Sigmoid colon (tissue), 7 donors: ENCODE data around the gene DYNC1I1. TPM values are rescaled to one million over a fixed set of nuclear protein-coding genes. Genes with fewer than 3 reads are reported as not detected.

Experiments used
- DNase-seq: peaks from one replicate; pipeline ENCODE4 v3.0.0-alpha.2; 2019
- H3K27ac ChIP-seq, 4 donors: fragments of 200-600 bp; sonication (generic); one replicate each; pipeline ENCODE4 v1.5.1; 2016 to 2019; ENCODE audit warnings: mild to moderate bottlenecking in 1 of 4
- H3K27me3 ChIP-seq, 3 donors: fragments of 200-600 bp; sonication (generic); one replicate each; pipeline ENCODE4 v1.5.1; 2019; ENCODE audit warnings: mild to moderate bottlenecking in 1 of 3
- H3K36me3 ChIP-seq, 4 donors: fragments of 200-600 bp; sonication (generic); one replicate each; pipeline ENCODE4 v1.5.1; 2016 to 2019
- H3K4me1 ChIP-seq, 4 donors: fragments of 200-600 bp; sonication (generic); one replicate each; pipeline ENCODE4 v1.5.1; 2017 to 2019
- H3K4me3 ChIP-seq, 4 donors: fragments of 200-600 bp; sonication (generic); one replicate each; pipeline ENCODE4 v1.5.1; 2017 to 2019; ENCODE audit warnings: mild to moderate bottlenecking in 2 of 4, moderate library complexity in 1 of 4
- H3K9me3 ChIP-seq, 4 donors: fragments of 200-600 bp in 3 of 4; sonication (generic) in 3 of 4; one replicate each; pipeline versions ENCODE4 v1.5.1 to v1.6.1; 2013 to 2019
- EP300 ChIP-seq, 4 donors: sonication (generic); formaldehyde crosslinking; IDR thresholded peaks; one replicate each; pipeline ENCODE4 v1.6.1; 2017; ENCODE audit warnings: antibody characterized with exemption in 4 of 4
- POLR2A ChIP-seq, 2 donors: fragments of 450-650 bp; IDR thresholded peaks; one replicate each; pipeline ENCODE4 v1.6.1; 2016; ENCODE audit warnings: antibody characterized with exemption in 2 of 2, mild to moderate bottlenecking in 2 of 2, moderate library complexity in 2 of 2
- POLR2AphosphoS5 ChIP-seq, 4 donors: sonication (generic); formaldehyde crosslinking; IDR thresholded peaks; one replicate each; pipeline ENCODE4 v1.6.1; 2017; ENCODE audit warnings: antibody characterized with exemption in 4 of 4
- WGBS, 2 donors: extraction: QIAGEN DNeasy Blood & Tissue Kit; methylation state at CpG; one replicate each; pipeline ENCODE4 v1.1.7; 2013; 5-methylcytosine and 5-hydroxymethylcytosine counted together
- intact Hi-C: fragments of 100-400 bp; cut with DNase I; formaldehyde crosslinking; loops from one replicate; pipeline ENCODE4 v1.15.1; 2023
- polyA plus RNA-seq, 3 donors: library from polyadenylated mRNA; stranded (reverse); fragments of 200-250 nt; gene quantifications; one replicate each; pipeline ENCODE4 v1.2.3, GENCODE V29; 2013
- total RNA-seq, 4 donors: library from RNA; depleted of rRNA; stranded (reverse); fragments of >200 nt; gene quantifications; one replicate each; pipeline ENCODE4 v1.1.0, GENCODE V29; 2016
- TF ChIP-seq, protein P1 (sequence below), 4 experiments: fragments of 450-650 bp in 3 of 4; fragments of 200-600 bp in 1 of 4; IDR thresholded peaks; one replicate each; pipeline ENCODE4 v1.5.1; 2016 to 2019; ENCODE audit warnings: antibody characterized with exemption in 4 of 4, mild to moderate bottlenecking in 3 of 4, moderate library complexity in 2 of 4
- donor health status: healthy with polysubstance abuse.
- donor health status: Bipolar disorder and iron deficiency.
- donor health status: healthy.

The DYNC1I1 gene
- total and polyA plus RNA-seq, 7 donors = 0.92 to 65.2 (median 45.1) TPM; not detected in 1

DNA sequence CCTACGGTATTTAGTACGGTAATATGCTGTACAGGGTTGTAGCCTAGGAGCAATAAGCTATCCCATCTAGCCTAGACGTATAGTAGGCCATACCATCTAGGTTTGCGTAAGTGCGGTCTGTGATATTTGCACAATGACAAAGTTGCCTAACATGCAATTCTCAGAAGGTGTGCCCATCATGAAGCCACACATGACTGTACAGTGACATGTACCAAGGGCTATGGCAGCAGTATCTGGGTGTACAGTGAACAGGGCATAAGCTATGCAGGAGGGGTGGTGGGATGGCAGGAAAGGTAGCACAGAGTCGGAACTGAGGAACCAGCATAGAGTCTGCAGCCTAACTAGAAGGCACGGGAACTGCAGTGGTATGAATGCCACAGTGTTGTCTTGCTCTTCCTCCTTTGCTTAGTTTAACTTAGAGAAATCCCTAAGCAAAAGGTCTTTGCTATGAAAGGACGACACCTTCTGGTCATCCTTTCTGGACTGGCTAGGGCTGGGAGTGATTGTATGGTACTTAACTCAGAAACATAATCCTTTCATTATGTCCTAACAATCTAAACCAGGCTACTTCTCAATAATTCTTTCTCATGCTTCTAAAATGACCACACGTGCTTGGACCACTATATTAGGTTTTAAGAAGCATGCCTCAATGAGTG, 93.5 kb downstream of the DYNC1I1 start:
- intact Hi-C loops = no loop called here
- Histone ChIP-seq H3K4me3 (no peak overlapping the region), H3K4me1 (peaks cover 0 to 14% (median 3%) of the 10 kb centered on the region in 4 donors), H3K27me3 (no peaks in the 10 kb centered on the region), H3K36me3 (peaks cover 0 to 10% (median 0%) of the 10 kb centered on the region in 4 donors), H3K9me3 (no peaks in the 10 kb centered on the region), H3K27ac (no peak overlapping the region)
- TF ChIP-seq, protein P1, sequence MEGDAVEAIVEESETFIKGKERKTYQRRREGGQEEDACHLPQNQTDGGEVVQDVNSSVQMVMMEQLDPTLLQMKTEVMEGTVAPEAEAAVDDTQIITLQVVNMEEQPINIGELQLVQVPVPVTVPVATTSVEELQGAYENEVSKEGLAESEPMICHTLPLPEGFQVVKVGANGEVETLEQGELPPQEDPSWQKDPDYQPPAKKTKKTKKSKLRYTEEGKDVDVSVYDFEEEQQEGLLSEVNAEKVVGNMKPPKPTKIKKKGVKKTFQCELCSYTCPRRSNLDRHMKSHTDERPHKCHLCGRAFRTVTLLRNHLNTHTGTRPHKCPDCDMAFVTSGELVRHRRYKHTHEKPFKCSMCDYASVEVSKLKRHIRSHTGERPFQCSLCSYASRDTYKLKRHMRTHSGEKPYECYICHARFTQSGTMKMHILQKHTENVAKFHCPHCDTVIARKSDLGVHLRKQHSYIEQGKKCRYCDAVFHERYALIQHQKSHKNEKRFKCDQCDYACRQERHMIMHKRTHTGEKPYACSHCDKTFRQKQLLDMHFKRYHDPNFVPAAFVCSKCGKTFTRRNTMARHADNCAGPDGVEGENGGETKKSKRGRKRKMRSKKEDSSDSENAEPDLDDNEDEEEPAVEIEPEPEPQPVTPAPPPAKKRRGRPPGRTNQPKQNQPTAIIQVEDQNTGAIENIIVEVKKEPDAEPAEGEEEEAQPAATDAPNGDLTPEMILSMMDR (IDR thresholded peaks at IDR 0.05) = no peak
- TF ChIP-seq POLR2AphosphoS5 (IDR thresholded peaks at IDR 0.05) = no peak
- TF ChIP-seq POLR2A (IDR thresholded peaks at IDR 0.05) = no peak
- TF ChIP-seq EP300 (IDR thresholded peaks at IDR 0.05) = no peak
- WGBS, 2 donors = 71 to 72% methylated on average over 9 of the region's 9 CpGs
- DNase-seq = no peak

DNA sequence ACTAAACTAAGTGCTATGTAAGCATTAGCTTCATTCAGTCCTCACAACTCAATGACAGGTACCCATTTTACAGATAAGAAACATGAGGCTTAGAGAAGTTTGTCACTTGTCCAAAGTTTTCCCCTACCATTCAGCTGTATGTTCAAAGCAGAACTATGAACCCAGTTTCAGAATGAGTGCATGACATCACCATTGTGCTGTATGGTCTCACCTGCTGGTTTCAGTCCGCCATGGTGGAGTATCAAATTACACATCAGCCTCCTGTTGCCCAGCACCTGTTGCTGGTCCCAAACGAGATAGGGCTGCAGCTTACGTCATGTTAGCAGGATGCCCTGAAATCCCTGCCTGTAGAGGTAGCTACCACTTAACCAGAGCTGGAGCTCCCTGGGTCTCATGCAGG, 95.0 kb downstream of the DYNC1I1 start:
- Histone ChIP-seq H3K4me3 (no peak overlapping the region), H3K4me1 (peaks cover 0 to 10% (median 3%) of the 10 kb centered on the region in 4 donors), H3K36me3 (peaks cover 0 to 18% (median 0%) of the 10 kb centered on the region in 4 donors), H3K9me3 (no peaks in the 10 kb centered on the region), H3K27me3 (no peaks in the 10 kb centered on the region), H3K27ac (no peak overlapping the region)
- DNase-seq = no peak
- no peak for TF ChIP-seq EP300 (IDR thresholded peaks at IDR 0.05)
- TF ChIP-seq POLR2AphosphoS5 (IDR thresholded peaks at IDR 0.05) = no peak
- 56 to 61% methylated on average over 3 of the region's 3 CpGs for WGBS, 2 donors
- intact Hi-C loops = no loop called here

DNA sequence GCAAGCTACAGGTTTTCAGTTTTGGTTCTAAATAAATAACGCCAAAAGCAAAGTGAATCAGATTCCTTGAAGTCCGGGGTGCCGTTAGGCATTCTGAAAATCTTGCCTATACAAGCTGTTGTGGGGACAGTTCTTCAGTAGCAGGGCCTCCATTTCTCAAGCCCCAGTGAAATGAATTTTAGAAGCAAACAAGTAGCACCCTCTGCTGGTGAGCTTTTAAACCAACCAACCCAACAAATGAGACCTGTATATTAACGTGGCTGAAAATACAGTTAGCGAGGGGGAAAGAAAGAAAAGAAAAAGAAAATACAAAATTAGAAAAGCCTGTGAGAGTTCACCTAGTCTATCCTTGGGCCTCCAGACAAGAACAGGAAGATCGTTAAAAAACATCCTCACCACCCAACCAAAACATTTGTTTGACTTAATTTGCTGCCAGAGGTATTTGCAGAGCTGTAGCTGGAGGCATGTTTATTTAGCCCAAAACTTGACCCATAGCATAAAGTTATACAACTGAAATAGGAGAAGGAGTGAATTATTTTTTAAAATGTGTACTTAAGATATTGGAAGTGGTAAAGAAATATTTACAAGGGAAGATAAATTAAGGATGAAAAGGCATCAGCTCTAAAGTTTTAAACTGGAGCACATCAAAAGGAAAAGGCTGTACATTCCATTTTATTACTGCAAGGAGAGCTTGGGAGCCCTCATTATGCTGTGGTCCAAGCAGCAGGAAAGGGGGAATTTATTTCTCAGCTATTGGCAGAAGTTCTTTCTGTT, 98.9 kb downstream of the DYNC1I1 start:
- no peaks in the 10 kb centered on the region for H3K27me3 ChIP-seq
- H3K4me3 ChIP-seq = no peak overlapping the region
- H3K4me1 ChIP-seq = peaks cover 0 to 9% (median 0%) of the 10 kb centered on the region in 4 donors
- H3K27ac ChIP-seq = no peak overlapping the region
- TF ChIP-seq, protein P1 (IDR thresholded peaks at IDR 0.05) = peak; percentile 41 to 57 (median 54)
- no peak for TF ChIP-seq EP300 (IDR thresholded peaks at IDR 0.05)
- no peaks in the 10 kb centered on the region for H3K9me3 ChIP-seq
- WGBS, 2 donors = 19 to 29% methylated on average over 6 of the region's 6 CpGs
- no peak for DNase-seq
- intact Hi-C loops = loop anchor here (1.0 kb wide), 1 partner anchor 148 kb away; no protein-coding TSS in a partner anchor
- H3K36me3 ChIP-seq = peaks cover 0 to 35% (median 0%) of the 10 kb centered on the region in 4 donors

DNA sequence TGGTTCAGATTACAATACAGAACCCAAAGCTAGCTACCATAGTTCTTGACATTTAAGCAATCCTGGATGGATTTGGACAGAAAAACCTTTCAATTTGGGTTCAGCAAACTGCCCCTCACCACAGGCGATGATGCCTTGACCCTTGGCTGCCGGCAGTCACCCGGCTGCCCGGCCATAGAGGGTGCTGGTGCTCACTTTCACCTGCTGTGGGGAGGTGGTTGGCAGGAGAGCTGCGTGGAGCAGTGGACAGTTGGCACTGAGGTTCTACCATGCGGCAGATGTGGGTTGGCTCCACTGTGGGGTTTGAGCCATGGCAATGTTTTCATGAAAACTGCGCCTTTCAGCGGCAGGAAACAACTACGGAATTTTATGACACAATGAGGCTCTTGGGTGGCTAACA, 99.5 kb downstream of the DYNC1I1 start:
- H3K27ac ChIP-seq = no peak overlapping the region
- H3K36me3 ChIP-seq = peaks cover 0 to 37% (median 0%) of the 10 kb centered on the region in 4 donors
- DNase-seq = no peak
- TF ChIP-seq EP300 (IDR thresholded peaks at IDR 0.05) (no peak), POLR2A (IDR thresholded peaks at IDR 0.05) (no peak), POLR2AphosphoS5 (IDR thresholded peaks at IDR 0.05) (no peak)
- TF ChIP-seq, protein P1 (IDR thresholded peaks at IDR 0.05) = no peak
- intact Hi-C loops = loop anchor here (1.0 kb wide), 1 partner anchor 149 kb away; no protein-coding TSS in a partner anchor
- H3K9me3 ChIP-seq = no peaks in the 10 kb centered on the region
- no peak overlapping the region for H3K4me3 ChIP-seq
- H3K27me3 ChIP-seq = no peaks in the 10 kb centered on the region
- peaks cover 0 to 9% (median 0%) of the 10 kb centered on the region in 4 donors for H3K4me1 ChIP-seq
- WGBS, 2 donors = 70 to 80% methylated on average over 9 of the region's 9 CpGs

DNA sequence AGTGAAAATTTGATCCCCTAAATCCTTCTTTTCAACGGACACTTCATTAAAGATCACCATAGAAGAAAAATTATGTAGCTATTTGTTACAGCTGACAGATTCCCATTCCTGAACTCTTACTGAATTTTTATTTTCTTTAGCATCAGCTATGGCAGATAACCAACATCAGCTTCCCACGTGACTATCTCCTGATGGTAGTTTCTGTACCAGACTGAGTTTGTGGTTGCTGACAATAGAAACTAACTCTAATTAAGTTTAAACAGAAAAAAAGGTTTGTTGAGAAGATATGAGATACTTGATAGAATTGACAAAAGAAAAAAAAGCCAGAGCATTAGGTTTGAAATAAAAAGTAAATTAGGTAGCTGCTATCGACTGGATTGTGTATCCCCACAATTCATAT, 101.8 kb downstream of the DYNC1I1 start:
- no peak overlapping the region for H3K27ac ChIP-seq
- peaks cover 0 to 45% (median 0%) of the 10 kb centered on the region in 4 donors for H3K36me3 ChIP-seq
- H3K4me1 ChIP-seq = peaks cover 0 to 9% (median 0%) of the 10 kb centered on the region in 4 donors
- no peak overlapping the region for H3K4me3 ChIP-seq
- TF ChIP-seq POLR2A (IDR thresholded peaks at IDR 0.05) = no peak
- no peak for TF ChIP-seq EP300 (IDR thresholded peaks at IDR 0.05)
- no peak for TF ChIP-seq POLR2AphosphoS5 (IDR thresholded peaks at IDR 0.05)
- TF ChIP-seq, protein P1 (IDR thresholded peaks at IDR 0.05) = no peak
- 75 to 85% methylated on average over 3 of the region's 3 CpGs for WGBS, 2 donors
- H3K27me3 ChIP-seq = no peaks in the 10 kb centered on the region
- DNase-seq = no peak
- peaks cover 0 to 4% (median 0%) of the 10 kb centered on the region in 4 donors for H3K9me3 ChIP-seq
- intact Hi-C loops = no loop called here
